Inflammatory macrophage treated with lipopolysaccharide for 1 hour (primary cell): ENCODE data around the gene ACSL5.
A peak's percentile ranks its signal among the peaks of the same experiment; 100 is the strongest.

ENCODE experiments used
- DNase-seq, 2 donors: peaks; one replicate each; pipeline ENCODE4 v3.0.0-alpha.2; 2020 to 2022

The ACSL5 gene

DNA sequence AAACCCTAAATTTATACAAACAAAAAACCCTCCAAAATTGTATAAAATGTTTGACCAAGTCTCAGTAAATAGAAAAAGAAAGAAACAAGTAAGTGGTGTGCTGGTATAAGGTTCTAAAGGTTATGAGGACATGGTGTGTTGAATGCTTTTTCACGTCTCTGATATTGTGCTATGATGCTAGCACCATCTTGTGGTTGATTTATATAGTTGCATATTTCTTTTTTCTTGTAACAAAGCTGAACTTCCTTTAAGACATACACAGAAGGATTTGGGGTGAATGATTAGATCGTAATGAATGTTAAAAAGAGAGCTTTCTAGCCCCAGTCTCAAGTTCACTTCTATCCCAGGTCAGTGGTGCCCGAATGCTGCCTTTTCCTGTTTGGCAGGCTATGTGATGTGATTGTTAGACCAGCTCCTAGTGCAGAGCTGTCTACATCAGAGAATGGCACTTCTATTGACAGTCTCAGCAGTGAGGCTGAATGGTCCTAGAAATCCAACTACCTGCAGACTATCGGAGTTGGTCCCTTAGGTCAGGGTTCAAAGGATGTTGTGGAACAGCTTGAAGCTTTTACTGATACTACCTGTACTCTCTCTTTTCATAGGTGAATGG lies 98.1 kb downstream of the ACSL5 start:
- peak; percentile 44 to 52 for DNase-seq

DNA sequence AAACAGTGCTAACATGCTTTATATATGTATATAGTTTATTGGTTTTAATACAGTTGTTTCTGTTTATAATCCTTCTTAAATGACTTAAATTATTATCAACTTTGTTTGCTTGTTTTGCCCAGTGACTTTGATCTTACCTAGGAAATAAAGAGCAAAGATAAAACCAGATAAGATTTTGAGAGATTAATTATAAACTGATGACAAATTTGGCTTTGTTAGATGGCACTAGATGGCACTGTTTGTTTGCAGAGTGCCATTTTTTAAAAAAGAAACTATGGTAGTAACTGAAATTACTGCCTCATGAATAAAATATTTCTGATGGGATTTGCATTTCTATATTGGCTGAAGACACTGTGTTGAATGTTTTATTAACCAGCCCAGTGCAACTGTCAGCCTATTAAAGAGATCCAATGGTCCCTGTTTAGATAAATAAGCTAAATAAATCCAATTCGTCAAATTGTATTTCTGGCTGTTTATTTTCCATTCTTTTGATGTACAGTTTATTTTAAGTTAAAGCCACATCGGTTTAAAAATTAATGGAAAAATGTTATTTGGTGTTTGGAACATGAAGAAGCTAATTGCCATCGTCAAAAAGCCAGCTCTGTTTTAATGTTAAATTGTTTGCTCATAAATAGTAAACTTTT lies 101.8 kb downstream of the ACSL5 start:
- peak in 1 of 2 donors; percentile 6 for DNase-seq
